HG03135 (cell line): ENCODE results near the gene SNRNP70.
"Not testable (repeated sequence)": the region's sequence is repeated elsewhere in the genome, so short reads cannot be mapped to it uniquely, and the experiment has no call there.

Experiments
- ATAC-seq: cut with Tn5 transposase; IDR thresholded peaks from one replicate; pipeline ENCODE4 v1.9.1; 2021; ENCODE audit warnings: mild to moderate bottlenecking, moderate library complexity; ENCODE audit not compliant: unreplicated experiment

Gene SNRNP70

DNA sequence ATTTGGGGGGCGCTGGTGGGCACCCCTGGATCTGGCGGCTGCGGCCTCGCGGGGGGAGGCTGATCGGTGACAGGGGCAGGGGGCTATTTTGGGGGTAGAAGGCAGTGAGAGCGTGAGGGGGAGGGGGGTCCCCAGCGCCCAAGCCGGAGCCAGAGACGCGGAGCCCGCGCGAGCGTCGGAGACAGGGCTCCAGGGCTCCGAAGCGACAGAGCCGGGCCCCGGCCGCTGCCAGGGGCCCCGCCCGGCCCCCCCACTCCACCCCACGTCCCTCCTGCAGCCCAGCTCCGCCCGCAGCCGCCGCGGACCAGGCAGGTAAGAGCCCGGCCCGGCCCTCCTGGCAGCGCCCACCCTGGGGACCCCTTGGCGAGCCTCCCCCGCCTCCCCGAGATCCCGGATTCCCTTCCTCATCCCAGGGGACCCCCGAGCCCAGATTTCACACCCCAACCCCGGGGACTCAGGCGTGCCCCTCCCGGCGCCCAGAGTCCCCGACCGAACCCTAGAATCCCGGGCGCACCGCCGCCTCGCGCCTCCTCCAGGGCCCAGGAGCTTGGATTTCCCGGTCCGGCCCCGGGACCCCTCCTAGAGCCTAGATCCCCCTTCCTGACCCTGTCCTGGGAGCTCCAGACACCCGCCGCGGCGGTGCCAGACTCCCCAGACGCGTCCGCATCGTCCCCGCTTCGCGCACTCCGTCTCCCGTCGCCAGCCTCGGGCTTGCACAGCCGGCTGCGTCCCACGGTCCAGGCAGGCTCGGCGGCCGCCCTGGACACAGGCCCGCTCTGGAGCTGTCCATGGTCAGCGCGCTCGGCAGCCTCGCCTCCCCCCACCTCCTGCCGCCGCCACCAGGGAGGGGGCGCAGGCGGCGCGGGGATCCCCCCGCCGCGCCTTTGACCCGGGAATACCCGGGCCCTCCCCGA lies 34.4 kb downstream of the SNRNP70 start, which contains the start of gene PPFIA3:
TSS of gene PPFIA3 (plus strand) at position 134 of the 914 bp plus-strand sequence. CDS start 8,330 bp downstream, outside the sequence.
- ATAC-seq, result no peak

- ATAC-seq, result no peak
Observed at GRCh38 chr19:49120325-49120683, 35.1 kb downstream of the SNRNP70 start.

GRCh38 chr19:49120868-49121267 lies 35.6 kb downstream of the SNRNP70 start:
- no peak for ATAC-seq

- not testable (repeated sequence) for ATAC-seq
Observed at GRCh38 chr19:49121841-49122240, 36.6 kb downstream of the SNRNP70 start.

DNA sequence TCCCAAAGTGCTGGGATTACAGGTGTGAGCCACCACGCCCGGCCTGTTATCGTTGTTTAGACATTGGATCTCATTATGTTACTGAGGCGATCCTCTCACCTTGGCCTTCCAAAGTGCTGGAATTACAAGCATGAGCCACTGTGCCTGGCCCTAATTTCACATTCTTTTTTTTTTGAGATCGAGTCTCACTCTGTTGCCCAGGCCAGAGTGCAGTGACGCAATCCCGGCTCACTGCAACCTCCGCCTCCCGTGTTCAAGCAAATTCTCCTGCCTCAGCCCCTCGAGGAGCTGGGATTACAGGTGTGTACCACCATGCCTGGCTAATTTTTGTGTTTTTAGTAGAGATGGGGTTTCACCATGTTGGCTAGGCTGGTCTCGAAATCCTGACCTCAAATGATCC lies 38.0 kb downstream of the SNRNP70 start:
- ATAC-seq, result not testable (repeated sequence)

GRCh38 chr19:49125025-49125731 lies 39.9 kb downstream of the SNRNP70 start:
- no peak for ATAC-seq

- no peak for ATAC-seq
Observed at GRCh38 chr19:49126575-49126974, 41.3 kb downstream of the SNRNP70 start.

GRCh38 chr19:49127225-49127624 lies 42.0 kb downstream of the SNRNP70 start:
- ATAC-seq, result not testable (repeated sequence)

DNA sequence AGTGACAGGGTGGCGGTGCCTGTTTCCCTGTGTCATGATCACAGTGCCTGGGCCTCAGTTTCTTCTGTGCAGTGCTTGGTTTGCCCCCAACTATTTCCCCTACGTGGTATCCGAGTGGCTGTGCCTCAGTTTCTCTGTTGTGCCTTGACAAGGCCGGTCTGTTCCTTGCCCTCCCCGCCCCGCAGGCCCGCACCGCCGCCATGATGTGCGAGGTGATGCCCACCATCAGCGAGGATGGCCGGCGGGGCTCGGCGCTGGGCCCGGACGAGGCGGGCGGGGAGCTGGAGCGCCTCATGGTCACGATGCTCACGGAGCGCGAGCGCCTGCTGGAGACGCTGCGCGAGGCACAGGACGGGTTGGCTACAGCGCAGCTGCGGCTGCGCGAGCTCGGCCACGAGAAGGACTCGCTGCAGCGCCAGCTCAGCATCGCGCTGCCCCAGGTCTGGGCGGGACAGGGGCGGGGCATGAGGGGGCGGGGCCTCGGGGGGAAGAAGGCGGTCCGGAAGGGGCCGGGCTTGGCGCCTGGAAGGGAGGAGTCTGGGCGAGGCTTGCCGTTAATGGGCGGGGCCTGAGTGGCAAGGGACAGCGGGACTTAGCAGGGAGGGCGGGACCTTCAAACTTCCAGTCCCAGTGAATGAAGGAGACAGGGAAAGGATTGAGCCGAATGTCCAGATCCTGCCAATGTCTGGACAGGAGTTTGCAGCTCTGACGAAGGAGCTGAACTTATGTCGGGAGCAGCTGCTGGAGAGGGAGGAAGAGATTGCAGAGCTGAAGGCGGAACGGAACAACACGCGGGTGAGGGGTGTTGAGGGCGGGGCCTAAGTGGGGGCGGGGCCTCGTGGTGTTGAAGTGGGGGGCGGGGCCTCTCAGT lies 42.7 kb downstream of the SNRNP70 start:
- ATAC-seq, result peak; percentile 87

DNA sequence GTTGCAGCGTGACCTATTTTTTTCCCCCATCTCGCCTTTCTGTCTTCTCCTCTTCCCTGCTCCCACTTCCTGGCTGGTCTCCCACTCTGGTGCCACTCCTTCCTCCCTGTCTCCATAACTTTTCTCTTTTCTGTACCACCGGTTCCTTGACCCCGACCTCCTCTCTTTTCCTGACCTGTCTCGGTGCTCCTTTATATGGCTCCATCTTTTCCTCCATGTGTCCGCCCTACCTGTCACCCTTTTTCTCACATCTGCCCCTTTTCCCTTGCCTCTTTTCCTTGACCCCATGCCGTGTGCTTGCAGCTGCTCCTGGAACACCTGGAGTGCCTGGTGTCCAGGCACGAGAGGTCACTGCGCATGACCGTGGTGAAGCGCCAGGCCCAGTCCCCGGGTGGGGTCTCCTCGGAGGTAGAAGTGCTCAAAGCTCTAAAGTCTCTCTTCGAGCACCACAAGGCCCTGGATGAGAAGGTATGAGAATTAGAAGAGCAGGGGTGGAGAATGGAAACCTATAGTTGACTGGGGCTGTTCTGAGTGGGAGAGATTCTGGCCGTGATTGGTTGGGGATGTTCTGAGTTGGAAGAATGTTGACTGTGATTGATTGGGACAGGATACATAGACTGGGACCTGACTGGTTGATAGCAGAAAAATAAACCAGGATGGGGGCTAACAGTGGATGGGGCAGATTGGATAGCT lies 43.4 kb downstream of the SNRNP70 start:
- no peak for ATAC-seq

- no peak for ATAC-seq
Observed at GRCh38 chr19:49129238-49129583, 44.0 kb downstream of the SNRNP70 start.

- ATAC-seq, result no peak
Observed at GRCh38 chr19:49130325-49130724, 45.1 kb downstream of the SNRNP70 start.

GRCh38 chr19:49132974-49133609 lies 47.8 kb downstream of the SNRNP70 start:
- no peak for ATAC-seq

DNA sequence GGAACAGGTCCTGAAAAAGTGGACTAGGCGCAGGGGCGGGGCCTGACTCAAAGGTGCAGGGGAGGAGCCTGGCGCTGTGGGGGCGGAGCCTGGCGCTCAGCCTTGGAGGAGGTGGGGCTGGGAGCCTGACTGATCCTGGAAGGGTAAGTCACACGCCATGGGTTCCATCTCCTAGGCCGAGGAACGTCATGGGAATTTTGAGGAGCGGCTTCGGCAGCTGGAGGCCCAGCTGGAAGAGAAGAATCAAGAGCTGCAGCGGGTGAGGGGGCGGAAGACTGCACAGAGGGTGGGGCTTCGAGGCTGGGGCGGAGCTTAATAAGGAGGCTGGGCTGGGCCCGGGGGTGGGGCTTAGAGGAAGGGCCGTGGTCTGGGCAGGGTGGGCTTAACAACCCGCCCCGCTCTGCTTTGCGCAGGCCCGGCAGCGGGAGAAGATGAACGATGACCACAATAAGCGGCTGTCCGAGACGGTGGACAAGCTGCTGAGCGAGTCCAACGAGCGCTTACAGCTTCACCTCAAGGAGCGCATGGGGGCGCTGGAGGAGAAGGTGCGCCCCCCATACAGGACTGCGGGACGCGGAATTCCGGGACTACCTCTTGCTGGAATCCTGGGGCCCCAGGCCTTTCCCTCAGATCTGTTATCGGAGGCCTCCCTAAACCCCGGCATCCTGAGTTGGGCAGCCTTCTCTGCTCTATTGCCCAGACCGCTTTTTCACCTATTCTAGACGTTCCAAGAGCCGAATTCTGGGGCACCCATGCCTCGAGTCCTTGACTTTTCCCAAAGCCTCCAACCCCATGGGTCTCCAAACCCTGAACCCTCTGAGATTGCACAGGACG lies 48.6 kb downstream of the SNRNP70 start:
- ATAC-seq, result no peak

DNA sequence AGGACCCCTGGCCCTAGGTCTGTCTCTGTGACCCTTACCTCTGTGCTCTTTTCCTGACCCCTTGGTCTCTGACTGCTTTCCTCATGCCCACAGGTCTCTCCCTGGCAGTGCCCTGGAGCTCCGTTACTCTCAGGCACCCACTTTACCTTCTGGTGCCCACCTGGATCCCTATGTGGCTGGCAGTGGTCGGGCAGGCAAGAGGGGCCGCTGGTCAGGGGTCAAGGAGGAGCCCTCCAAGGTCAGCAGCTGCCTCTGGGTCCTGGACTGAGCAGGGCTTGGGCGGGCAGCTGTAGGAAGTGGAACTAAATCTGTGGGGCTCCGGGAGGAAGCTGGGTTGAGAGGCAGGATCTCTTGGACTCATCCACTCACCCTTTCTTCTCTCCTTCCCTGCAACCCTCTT lies 50.4 kb downstream of the SNRNP70 start:
- no peak for ATAC-seq

- ATAC-seq, result no peak
Observed at GRCh38 chr19:49136771-49137171, 51.5 kb downstream of the SNRNP70 start.

- ATAC-seq, result no peak
Observed at GRCh38 chr19:49140951-49141350, 55.7 kb downstream of the SNRNP70 start.

- ATAC-seq, result no peak
Observed at GRCh38 chr19:49141352-49141751, 56.1 kb downstream of the SNRNP70 start.

GRCh38 chr19:49142866-49143335 lies 57.6 kb downstream of the SNRNP70 start:
- no peak for ATAC-seq
